Measurements from ENCODE around the gene NSD2.

- TF ChIP-seq CTCF (IDR thresholded peaks at IDR 0.05; ENCODE audit: insufficient read depth, low read length) = no peak
- TF ChIP-seq POLR2AphosphoS5 (IDR thresholded peaks at IDR 0.05; ENCODE audit: low read depth) = no peak
- no peak for TF ChIP-seq REST (IDR thresholded peaks at IDR 0.05; ENCODE audit: insufficient replicate concordance, low read depth)
- TF ChIP-seq GABPA (IDR thresholded peaks at IDR 0.05; ENCODE audit: low read depth) = no peak
Measured at GRCh38 chr4:2008671-2008920, 137.4 kb downstream of the NSD2 start.
